Stimulated activated CD8-positive, alpha-beta memory T cell treated with anti-CD3 and anti-CD28 coated beads, Interleukin-15, amount 100 ng/mL, for 1 hour (primary cell): ENCODE measurements around the gene RASGEF1B.

Experiments
- DNase-seq: peaks from one replicate; pipeline ENCODE4 v3.0.0-alpha.2; 2020; ENCODE audit warnings: low read depth

RASGEF1B gene

DNA sequence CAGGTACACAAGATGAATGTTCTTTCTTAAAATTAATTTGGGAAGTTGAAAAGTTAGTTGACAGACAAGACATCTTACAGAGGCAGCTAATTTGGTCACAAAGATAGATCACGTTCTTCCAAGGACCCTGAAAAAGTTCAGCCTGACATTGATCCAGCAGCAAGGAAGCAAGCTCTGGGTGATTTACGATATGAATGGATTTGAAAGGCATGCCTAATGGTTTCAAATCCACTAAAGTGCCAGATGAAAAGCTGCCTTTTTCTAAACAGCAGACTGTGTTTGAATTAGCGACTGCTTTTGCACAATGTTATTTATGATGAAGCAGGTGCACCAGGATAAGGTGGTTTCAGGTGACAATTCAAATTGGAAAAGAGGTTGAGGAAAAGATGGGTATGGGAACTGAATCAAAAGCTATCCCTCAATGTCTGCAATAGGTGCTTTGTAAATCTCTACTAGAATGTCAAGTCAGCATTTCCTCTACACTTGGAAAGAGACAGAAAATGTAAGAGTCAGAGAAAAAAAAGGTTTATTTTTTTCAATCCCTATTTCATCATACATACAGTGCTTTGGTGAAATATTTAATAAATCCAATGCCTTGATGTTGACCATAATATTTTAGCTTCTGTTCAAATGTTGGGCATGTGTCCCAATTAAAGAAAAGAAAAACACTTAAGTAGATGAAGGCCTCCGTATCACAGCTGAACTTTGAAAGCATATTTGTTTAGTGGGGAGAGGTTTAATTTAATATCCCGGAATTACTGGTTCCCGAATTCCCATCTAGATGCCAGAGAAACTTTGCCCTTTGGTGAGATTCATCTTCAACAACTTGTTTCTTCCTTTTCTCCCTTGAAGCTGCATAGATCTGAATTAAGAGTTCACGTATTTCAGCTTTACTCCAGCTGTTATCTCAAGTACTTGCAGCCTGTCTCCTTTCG is 6.0 kb downstream of the RASGEF1B start:
- no peak for DNase-seq

DNA sequence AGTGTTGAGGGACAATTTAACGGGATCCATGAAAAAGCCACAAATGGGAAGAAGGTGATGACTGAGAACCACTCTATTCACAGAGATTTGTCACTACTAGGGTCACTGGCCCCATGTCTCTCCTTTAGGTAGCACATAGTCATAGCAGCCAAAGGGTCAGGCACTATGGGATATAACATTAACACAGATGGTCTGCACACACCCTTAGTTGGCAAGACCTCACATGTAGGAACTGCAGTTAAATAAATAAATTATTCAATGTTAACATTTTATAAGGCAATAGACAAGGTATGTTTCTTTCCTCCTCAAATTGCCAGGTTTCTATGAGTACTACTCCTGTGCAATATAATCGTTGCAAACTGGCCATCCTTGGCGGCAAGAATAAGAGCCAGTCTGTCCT is 10.9 kb downstream of the RASGEF1B start:
- no peak for DNase-seq

DNA sequence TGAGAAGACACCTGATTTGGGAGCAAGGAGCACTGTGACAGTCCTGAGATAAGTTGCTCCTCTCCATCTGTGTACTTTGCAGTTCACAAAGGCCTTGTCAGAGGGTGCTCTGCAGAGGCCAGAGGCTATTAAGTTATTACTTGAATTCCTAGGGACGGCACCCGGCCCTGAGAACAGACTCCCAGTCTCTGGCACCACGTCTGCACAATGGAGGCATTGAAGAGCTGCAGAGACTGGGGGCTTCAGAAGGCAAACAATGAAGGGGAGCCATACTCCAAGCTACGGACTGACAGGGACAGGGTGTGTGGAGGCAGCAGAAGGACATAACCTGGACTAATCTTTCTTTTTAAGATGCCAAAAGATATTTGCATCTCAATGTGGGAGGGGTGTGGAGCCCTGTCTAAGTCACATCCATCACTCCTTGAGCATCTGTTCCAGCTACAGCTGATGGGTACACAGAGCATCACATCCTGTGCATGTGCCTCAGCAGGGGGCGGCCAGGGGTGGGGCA is 11.5 kb downstream of the RASGEF1B start:
- no peak for DNase-seq

DNA sequence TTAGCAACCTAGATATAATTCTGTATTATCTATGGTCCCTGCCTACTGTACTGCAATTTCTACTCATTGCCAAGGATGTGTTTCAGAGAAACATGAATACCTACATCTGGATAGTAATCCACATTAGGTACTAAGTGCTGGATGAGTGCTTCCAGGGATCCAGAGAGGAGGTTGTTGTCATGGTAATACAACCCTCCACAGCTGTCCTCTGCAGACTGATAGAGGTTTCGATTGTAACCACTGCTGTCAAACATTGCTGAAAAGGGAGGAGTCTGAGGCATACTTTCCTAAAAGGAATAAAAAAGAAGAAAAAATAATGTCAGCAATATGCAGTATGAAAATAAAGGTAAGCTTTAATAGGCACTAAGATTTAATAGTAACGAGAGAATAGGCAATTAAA is 12.5 kb downstream of the RASGEF1B start:
- DNase-seq, result no peak

DNA sequence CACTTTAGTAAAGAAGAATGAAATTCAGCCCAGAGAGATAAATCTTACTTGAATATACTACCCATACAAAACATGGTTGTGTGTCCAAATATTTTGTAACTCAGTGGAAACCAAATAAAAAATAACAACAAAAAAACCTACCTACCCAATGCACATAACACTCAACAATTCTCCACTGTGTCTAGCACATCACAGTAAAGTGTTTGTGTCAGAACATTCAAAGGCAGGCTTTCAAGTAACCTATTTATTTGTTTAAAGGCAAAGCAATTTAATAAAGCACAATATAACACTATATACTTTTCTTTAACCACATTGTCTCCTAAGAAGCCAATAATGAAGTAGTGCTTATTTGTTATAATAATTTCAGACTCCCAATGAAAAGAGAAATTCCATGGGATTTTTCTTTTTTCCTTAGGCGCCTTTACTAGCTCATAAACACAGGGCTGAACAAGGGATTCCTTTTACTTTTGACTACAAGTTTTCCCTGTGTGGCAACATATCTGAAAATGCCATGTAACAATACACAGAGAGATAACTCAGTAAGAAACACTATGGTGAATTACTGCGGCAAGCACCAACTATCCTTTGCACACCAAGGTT is 13.7 kb downstream of the RASGEF1B start:
- DNase-seq, result no peak

DNA sequence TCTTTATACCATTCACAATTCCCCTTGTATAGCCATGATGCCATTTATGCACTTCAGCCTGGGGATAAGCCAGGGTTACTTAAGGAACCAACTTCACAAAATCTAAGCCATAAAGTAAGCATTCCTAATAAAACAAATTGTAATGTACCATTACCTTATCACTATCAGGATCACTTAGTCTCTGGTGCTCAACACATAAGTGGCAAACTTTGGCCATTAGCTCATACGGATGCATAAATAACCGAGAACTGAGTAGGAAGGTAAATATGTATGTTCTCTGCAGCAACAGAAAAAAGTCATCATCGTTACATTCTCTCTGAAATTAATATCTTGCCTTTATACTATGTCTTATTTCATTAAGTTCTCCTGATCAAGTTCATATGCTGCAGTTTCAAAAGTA is 14.4 kb downstream of the RASGEF1B start:
- DNase-seq, result no peak

DNA sequence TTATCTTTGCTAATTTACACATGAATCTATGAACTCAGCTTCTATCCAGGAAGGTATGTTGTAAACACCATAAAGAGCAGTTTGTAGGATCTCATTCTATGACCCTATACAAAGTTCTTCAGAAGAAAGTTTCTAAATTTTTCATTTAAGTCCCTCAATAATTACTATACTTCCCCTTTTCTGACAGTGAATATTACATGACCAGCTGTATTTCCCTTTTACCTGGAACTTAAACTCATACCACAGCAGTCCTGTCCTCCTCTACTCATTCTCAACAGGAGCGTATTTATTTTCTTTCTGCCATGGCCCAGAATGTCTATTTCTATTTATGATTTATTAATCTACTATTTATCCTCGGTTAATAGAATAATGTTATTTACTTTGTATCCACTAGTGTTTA is 15.8 kb downstream of the RASGEF1B start:
- no peak for DNase-seq

DNA sequence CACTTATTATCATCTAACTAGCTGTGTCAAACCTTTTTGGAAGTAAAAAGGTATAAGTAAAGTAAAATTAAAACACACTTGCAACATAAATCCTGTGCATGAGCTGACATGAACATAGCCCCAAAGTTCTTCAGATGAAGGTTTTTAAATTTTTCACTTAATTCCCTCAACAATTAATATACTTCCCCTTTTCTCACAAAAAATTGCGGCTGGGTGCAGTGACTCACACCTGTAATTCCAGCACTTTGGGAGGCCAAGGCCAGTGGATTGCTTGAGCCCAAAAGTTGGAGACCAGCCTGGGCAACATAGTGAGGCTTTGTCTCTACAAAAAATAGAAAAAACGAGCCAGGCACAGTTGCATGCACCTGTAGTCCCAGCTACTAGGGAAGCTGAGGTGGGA is 16.8 kb downstream of the RASGEF1B start:
- DNase-seq, result no peak

DNA sequence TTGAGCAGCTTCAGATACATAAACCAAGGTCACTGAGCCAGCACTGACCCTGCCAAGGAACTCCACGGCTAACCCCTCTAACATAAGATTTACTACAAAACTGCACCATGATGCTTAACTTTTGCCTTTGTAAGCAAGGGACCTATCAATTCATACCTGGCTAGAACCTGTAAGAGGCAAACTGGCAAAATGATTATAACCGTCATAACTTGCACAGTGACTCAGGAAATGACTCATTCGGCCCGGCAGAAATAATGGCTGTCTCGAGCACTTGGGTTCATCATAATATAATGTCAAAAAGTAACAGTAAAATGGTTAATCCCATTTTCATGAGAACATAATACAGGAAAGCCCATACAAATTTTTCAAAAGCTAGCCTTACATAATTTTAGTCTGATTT is 17.2 kb downstream of the RASGEF1B start:
- DNase-seq, result no peak

DNA sequence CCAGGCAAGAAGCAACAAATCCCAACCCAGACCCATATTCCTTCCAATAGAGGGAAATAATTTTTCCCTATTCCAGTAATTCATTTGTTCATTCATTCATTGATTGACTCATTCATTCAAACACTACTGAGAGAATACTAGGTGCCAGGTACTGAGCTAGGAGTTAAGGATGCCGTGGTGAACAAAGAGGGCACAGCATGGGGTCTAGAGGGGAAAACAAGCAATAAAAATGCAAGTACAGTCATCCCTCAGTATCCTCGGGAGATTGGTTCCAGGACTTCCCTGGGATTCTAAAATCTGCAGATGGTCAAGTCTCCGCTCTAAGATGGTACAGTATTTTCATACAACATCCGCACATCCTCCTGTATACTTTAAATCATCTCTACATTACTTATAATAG is 18.7 kb downstream of the RASGEF1B start:
- DNase-seq, result no peak

DNA sequence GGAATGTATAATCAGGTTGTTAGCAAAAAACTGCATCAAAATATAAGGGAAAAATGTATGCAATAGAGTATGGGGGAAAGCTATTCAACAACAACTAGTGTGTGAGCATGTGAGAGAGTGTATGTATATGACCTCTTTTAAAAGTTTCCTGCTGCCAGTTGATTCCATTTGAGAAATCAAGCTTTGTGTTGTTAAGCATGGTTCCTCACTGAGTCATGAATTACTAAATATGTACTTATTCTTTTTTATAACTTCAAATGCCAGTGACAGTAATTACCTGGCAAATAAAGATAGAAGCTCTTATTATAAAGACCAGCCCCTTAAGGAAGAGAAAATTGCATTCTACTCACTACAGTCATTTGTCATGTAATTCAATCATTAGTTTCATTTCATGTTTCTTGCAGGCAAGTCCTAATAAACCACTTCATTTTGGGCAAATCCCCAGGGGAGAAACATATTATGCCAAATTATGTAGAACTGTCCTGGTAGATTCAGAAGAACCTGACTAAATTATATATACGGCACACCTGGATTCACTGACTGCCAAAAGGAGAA is 19.2 kb downstream of the RASGEF1B start:
- no peak for DNase-seq

DNA sequence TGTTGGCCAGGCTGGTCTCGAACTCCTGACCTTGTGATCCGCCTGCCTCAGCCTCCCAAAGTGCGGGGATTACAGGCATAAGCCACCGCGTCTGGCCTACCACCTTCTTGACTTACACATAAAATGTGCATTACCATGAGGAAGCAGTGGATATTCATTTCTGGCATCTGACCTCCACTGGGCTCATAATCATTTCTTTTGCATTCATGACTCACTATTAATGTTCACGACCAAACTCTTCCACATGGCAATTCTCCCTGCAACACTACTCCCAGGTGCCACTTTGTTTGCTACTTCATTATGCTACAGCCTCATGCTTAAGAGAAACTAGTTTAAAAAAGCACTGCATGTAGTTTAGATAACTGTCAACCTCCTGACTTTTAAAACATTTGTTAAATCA is 22.7 kb downstream of the RASGEF1B start:
- no peak for DNase-seq

DNA sequence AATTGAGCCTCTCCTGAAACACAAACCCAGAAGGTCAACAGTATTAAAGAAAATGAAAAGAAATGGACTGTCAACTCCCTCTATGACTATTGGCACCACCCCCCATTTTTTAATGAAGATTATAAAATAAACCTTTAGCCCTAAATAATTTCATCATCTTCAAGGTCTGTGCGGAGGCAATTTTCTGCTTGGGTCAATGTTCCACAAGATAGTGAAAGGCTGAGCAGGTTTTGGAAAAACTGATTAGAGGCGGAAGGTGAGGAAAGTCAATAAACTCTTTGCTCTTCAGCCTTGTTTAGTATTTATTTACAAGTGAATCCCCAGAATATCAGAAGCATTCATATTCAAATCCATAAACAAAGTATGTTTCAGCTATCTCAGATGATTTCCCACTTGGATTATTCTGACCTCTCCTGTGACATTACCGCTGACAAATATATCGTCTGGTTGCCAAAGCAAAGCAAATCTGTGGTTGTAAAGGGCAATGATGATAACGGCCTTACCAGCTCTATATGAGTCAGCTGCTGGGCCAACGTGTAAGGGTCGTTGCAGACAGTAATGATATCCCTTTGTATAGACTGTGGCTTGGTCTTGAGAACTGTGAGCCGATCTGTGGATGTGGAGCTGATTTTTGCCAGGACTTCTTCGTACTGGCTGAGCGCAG is 24.0 kb downstream of the RASGEF1B start:
- DNase-seq, result no peak

DNA sequence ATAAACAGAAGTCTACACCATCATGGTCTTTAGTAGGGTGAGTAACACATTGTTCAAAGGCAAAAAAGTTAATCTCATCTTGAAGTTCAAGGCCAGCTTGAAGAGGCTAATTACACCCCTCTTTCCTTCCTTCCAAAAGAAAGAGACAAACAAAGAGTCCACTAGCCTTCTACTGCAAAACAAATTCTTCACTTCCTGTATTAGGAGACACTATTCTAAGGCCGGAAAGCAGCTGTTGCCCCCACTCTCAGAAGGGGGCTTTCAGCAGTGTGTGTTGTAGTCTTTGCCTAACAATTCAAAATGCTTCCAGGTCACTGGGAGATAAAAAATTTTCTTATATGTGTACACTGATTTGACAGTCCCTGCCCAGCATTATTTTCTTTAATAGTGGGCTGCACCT is 25.1 kb downstream of the RASGEF1B start:
- DNase-seq, result no peak

DNA sequence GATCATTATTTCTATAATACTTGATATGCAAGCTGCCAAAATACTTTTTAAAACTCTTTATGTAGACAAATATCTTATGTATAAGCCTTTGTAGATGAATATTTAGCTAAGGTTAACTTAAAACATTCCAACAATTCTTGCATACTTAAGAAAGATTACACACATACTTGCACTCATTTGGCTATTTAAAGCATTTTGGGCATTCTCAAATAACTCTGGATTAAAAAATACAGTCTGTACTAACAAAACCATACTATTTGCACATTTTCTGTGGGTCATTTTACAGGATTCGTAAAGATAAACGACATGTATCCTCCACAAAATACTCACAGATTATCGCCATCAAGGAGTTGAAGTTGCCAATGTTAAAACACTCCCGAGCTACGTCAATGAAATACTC is 26.5 kb downstream of the RASGEF1B start:
- no peak for DNase-seq

DNA sequence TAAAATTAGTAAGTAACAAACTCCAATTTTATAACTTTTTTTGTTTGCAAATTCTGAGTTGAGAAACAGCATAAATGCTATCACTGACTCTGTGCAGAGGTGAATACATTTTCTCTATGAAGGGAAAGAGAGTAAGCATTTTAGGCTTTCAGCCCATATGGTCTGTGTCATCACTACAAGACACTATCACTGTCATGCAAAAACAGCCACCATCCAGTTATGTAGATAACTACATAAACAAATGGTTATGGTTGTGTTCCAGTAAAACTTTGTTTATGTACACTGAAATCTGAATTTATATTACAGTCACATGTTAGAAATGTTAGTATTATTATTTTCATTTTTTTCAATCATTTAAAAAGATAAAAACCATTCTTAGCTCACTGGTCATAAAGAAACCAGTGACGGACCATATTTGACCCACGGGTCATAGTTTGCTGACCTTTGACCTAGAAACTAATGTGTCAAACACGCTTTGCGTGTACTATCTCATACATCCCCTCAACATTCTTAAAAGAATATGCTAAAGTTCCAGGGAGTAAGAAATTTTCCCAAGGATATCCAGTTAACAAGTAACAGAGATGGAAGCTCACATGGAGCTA is 29.1 kb downstream of the RASGEF1B start:
- DNase-seq, result no peak

DNA sequence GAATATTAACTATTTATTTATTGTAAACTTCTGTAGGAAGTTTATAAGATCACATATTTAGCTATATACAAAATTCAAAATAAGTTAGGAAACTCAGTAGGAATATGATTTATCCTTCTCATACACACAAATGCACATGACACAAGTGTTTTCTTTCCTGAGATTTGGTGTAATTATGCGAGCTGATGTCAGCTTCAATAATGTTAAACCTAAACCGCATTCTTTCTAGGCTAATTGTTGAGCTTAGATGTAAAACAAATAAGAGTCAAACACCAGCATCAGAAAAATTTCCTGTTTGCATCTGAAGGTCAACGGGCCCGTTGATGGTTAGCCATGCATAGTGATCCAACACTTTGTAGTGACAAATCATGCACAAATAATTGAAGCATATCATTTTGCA is 30.8 kb downstream of the RASGEF1B start:
- no peak for DNase-seq

DNA sequence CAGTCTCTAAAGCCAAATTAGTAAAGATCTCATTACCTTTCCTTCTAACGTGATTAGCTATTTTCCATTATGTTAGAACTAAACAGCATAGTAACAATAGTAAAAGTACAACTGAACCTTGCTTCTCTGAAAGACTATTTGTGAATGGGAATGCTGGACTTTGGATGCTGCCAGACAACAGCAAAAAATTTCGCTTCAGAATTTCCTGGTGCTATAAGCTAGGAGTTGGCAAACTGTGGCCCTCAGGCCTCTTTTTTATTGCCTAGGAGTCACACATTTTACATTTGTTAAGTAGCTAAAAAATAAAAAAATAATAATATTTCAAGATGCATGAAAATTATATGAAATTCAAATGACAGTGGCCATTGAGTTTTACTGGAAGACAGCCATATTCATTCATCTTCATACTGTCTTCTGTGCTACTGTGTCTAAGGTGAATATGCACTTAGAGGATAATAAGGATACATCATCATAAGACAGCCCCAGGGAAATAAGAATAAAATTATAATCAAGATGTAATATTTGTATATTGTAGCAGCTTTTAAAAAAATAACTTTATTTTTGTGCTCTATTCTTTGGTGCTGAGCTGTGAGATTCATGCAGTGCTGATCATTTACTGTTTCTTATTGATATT is 34.6 kb downstream of the RASGEF1B start:
- no peak for DNase-seq

DNA sequence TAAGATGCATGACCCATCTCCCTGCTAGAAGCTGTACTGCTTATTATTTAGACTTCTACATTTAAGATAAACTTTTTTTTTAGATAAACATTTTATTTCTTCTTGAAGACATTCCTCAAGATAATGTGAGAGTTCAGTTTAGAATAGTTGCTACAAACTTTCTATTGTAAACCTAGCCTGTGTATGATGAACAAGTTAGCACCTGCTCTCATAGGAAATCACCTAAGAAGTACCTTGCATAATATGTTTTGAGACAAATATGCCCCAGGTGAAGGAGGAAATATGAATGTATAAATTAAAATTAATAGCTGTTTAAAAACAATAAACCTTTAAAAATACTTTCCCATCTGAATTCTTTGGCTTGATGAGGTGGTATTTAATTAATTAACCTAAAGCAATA is 35.6 kb downstream of the RASGEF1B start:
- DNase-seq, result no peak

DNA sequence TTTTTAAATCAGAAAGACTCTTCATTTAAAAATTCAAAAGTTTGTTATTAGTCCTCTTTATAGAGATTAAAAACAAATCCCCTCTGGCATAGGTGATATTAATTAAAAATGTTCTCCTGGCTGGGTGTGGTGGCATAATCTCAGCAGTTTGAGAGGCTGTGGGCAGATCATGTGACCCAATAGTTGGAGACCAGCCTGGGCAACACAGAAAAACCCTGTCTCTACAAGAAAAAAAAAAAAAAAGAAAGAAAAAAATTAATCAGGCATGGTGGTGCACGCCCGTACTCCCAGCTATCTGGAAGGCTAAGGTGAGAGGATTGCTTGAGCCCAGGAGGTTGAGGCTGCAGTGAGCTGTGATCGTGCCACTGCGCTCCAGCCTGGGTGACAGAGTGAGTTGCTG is 38.9 kb downstream of the RASGEF1B start:
- DNase-seq, result no peak

DNA sequence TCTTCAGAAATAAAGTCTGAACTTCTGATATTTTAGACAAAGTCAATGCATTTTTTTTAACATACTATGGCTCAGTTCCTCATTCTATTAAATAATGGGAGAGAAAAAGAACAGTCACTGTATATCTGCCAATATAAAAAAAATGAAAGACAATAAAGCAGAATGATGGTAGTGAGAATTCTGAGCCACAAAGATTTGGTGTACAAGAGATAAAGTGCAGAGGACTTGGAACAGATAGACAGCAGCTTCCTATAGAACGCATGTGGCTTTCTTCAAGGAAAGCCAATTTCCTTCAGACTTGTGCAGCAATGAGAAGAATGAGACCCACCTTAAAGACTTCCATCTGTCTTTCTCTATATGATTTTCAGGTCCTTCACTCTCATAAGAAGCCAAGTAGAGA is 39.7 kb downstream of the RASGEF1B start:
- DNase-seq, result no peak

DNA sequence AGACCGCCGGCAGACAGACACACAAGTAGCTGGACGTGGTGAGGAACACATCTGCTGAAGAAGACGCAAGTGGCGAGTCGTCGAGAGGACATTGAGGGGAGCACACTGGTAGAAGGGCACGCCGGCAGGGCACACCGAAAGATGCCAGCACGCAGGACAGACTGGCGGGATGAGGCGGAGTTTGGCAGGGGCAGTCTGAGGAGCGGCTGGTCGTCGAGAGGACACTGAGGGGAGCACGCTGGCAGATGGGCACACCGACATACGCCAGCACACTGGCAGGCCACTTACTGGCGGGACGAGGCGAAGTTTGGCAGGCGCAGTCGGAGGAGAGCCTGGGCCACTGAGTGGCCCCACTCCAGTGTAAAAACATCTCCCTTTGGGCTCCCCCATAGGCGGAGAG is 42.1 kb downstream of the RASGEF1B start:
- no peak for DNase-seq
